Neutrophil (primary cell): Measurements from ENCODE around the gene RIN1.

Experiments used
- H3K27ac ChIP-seq: fragments of 200-600 bp; sonication (generic); 2 replicates; pipeline ENCODE4 v1.5.1; 2016; ENCODE audit warnings: mild to moderate bottlenecking, moderate library complexity
- H3K27me3 ChIP-seq: fragments of 200-600 bp; sonication (generic); 2 replicates; pipeline ENCODE4 v1.6.0; 2016; ENCODE audit warnings: mild to moderate bottlenecking
- H3K36me3 ChIP-seq: fragments of 200-600 bp; sonication (generic); 2 replicates; pipeline ENCODE4 v1.5.1; 2017
- H3K4me1 ChIP-seq, 2 experiments: fragments of 200-600 bp in 1 of 2; sonication (generic) in 1 of 2; 1 replicate in 1 of 2; 2 replicates in 1 of 2; pipeline versions ENCODE4 v1.5.1 to v1.6.1; 2013 to 2016; ENCODE audit warnings: low read depth in 1 of 2, low read length in 1 of 2, mild to moderate bottlenecking in 1 of 2, moderate library complexity in 1 of 2; ENCODE audit not compliant: control insufficient read depth in 1 of 2, insufficient read depth in 1 of 2
- H3K4me3 ChIP-seq, 2 experiments: fragments of 200-600 bp in 1 of 2; sonication (generic) in 1 of 2; 1 replicate in 1 of 2; 2 replicates in 1 of 2; pipeline ENCODE4 v1.5.1; 2013 to 2016; ENCODE audit warnings: low read depth in 1 of 2, low read length in 1 of 2, mild to moderate bottlenecking in 1 of 2, moderate library complexity in 1 of 2
- H3K9me3 ChIP-seq: fragments of 200-600 bp; sonication (generic); 2 replicates; pipeline ENCODE4 v1.5.1; 2016
- TF ChIP-seq, protein P1 (sequence below): fragments of 200-600 bp; sonication (generic); IDR thresholded peaks from 2 replicates; pipeline ENCODE4 v1.5.1; 2016; ENCODE audit warnings: antibody characterized with exemption

The RIN1 gene

DNA sequence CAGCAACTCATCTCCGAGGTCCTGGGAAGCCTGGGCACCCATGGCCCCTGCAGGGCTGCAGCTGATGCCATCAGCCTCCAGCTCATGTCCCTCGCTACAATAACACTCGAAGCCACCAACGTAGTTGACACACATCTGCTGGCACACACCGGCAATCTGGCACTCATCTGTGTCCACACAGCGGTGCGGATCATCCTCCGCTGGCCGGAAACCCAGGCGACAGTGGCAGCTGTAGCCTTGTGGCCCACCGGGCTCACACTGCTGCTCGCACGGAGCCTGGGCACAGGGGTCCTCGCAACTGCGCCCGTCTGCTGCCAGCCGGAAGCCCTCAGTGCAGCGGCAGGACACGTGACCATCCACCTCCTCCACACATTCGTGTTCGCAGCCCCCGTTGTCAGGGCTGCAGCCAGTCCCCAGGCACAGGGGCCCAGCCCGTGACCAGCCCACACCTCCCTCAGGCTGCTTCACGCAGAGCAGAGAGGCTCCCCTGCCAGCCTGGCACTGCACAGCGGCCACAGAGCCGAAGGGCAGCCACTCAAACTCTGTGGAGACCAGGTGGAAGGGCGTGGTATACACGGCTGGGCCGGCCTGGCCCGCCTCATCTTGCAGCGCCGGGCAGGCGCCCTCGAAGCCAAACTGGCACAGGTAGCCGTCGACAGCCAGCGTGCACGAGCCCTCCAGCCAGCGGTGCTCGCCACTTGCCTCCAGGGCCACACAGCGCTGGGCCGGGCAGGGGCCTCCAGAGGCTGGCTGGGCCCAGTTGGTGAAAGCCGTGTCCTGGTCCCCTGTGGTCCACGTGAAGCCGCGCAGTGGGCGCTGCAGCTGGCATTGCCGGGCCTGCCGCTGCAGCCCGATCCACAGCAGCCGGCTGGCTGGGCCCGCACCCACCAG lies 20.1 kb downstream of the RIN1 start:
- no peak overlapping the region for H3K4me3 ChIP-seq
- no peaks in the 10 kb centered on the region for H3K9me3 ChIP-seq
- H3K27me3 ChIP-seq: peaks cover 61% of the 10 kb centered on the region
- H3K4me1 ChIP-seq: peaks cover 31 to 35% of the 10 kb centered on the region in 2 experiments
- TF ChIP-seq, protein P1, sequence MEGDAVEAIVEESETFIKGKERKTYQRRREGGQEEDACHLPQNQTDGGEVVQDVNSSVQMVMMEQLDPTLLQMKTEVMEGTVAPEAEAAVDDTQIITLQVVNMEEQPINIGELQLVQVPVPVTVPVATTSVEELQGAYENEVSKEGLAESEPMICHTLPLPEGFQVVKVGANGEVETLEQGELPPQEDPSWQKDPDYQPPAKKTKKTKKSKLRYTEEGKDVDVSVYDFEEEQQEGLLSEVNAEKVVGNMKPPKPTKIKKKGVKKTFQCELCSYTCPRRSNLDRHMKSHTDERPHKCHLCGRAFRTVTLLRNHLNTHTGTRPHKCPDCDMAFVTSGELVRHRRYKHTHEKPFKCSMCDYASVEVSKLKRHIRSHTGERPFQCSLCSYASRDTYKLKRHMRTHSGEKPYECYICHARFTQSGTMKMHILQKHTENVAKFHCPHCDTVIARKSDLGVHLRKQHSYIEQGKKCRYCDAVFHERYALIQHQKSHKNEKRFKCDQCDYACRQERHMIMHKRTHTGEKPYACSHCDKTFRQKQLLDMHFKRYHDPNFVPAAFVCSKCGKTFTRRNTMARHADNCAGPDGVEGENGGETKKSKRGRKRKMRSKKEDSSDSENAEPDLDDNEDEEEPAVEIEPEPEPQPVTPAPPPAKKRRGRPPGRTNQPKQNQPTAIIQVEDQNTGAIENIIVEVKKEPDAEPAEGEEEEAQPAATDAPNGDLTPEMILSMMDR: no peak
- no peaks in the 10 kb centered on the region for H3K36me3 ChIP-seq
- H3K27ac ChIP-seq: no peak overlapping the region

DNA sequence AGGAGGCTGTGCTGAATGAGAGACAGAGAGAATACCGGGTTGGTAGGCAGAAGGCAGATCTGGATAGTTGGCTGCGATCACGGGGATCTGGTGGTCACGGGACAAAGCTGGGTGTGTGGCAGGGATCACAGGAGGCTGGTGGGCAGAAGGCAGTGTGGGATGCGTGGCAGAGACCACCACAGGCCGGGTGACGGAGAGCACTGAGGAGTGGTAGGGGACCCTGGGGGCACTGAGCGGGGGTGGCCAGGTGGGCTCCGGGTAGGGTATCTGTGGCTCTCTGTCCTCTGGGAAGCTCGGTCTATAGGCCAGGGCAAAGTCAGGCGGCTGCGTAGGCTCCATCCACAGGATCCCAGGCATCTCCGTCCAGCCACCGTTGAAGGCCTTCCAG lies 20.7 kb downstream of the RIN1 start:
- Histone ChIP-seq H3K4me1 (peaks cover 31 to 35% of the 10 kb centered on the region in 2 experiments), H3K36me3 (no peaks in the 10 kb centered on the region), H3K27me3 (peaks cover 68% of the 10 kb centered on the region), H3K27ac (no peak overlapping the region), H3K4me3 (no peak overlapping the region), H3K9me3 (no peaks in the 10 kb centered on the region)
- TF ChIP-seq, protein P1: no peak

DNA sequence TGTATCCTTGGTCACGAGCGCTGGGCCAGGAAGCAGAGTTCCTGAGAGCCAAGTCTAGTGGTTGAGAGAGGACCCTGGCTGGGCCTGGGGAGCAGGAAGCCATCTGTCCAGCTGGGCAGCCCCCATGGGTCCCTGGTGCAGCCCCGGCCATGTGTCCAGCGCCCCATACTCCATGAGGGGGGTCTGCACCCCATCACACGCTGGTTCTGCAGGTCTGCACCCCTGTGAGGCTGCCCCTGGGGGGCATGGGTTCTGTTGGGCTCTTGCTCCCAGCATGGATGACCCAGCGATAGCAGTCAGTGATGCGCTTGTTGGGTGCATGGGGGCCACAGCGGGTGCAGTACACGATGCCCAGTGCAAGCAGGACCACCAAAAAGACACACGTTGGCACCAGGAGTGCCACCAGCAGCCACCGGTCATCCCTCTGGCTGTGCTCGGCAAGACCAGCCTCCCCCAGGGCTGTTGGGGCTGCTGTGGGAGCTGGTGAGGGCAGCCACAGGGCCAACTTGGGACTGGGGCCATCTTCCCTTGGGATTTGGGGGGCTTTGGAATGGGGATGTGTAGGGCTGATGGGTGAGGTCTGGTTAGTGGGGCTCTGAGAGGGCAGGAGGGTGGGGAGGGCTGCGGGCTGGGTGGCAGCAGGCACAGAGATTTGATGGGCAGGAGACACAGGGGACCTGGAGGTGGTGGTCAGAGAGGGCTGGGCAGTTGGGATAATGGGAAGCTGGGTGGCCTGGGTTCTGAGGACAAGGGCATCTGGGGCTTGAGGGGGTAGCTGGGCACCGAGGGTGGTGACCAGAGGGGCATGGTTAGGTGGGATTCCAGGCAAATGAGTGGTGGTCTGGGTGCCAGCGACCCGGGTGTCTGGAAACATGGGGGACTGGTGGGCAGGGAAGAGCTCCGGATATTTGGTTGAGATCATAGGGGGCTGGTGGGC lies 21.4 kb downstream of the RIN1 start:
- peaks cover 74% of the 10 kb centered on the region for H3K27me3 ChIP-seq
- TF ChIP-seq, protein P1: no peak
- no peak overlapping the region for H3K4me3 ChIP-seq
- H3K27ac ChIP-seq: no peak overlapping the region
- H3K9me3 ChIP-seq: no peaks in the 10 kb centered on the region
- no peaks in the 10 kb centered on the region for H3K36me3 ChIP-seq
- peaks cover 31 to 35% of the 10 kb centered on the region in 2 experiments for H3K4me1 ChIP-seq

DNA sequence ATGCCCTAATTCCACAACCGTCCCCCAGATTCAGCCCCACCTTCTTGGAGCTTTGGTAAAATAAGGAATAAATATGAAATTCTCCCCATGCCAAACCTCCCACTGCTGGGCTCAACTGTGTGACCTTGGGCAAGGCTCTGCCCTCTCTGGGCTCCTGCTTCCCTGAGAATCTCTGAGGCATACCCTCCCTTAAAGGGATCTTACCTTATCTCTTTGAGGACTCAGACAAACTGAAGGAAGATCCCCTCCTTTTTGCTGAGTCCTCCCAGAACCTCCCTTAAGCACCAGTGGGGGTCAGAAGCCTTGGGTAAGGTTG lies 22.1 kb downstream of the RIN1 start:
- Histone ChIP-seq H3K27ac (no peak overlapping the region), H3K4me3 (no peak overlapping the region), H3K4me1 (peaks cover 31 to 35% of the 10 kb centered on the region in 2 experiments), H3K36me3 (no peaks in the 10 kb centered on the region), H3K27me3 (peaks cover 81% of the 10 kb centered on the region), H3K9me3 (no peaks in the 10 kb centered on the region)
- TF ChIP-seq, protein P1: no peak

DNA sequence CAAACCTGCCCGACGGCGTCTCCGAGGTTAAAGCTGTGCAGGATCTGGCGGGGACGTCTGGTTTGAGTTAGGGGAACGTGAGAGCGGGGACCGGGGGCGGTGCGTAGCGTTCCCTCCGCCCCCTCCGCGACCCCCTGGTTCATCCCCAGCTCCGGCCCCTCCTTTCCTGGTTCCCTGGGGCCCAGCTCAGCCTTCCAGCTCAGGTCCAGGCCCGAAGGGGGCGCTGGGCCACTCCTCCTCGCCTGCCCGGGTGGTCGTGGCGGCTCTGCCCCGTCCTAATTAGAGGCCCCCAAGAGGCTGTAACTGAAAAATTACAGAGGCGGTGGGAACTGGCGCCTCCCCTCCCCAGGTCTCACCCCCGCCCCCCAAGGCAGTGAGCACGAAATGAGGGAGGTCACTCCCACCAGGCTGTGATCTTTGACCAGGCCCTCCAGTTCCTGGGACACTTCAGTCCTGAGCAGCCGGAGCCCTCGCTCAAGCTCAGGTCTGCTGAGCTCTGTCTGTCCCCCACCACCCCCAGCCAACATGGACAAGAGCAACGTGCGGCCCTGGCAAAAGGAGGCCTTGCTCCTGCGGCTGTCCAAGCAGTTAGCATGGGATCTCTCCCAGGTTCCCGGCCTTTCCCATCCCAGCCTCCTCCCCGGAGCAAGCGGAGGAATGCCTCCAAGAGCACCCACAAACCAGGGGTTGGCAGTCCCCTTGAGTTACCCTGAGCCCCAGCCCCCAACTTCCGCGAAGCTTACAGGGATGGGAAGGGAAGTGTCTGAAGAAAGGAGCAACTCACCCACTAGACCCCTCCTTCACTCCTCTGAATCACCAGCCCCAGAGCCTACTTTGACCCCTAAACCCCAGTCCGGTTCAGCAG lies 22.7 kb downstream of the RIN1 start:
- TF ChIP-seq, protein P1: no peak
- H3K4me1 ChIP-seq: peaks cover 30 to 33% of the 10 kb centered on the region in 2 experiments

More for the DNA sequence above, 22.7 kb downstream of the RIN1 start:
- no peaks in the 10 kb centered on the region for H3K36me3 ChIP-seq
- H3K27me3 ChIP-seq: peaks cover 83% of the 10 kb centered on the region
- H3K9me3 ChIP-seq: no peaks in the 10 kb centered on the region
- H3K27ac ChIP-seq: no peak overlapping the region
- peak overlapping the region; percentile 76 to 83 for H3K4me3 ChIP-seq
